ENCODE data around the gene TUBGCP6.

The TUBGCP6 gene

DNA sequence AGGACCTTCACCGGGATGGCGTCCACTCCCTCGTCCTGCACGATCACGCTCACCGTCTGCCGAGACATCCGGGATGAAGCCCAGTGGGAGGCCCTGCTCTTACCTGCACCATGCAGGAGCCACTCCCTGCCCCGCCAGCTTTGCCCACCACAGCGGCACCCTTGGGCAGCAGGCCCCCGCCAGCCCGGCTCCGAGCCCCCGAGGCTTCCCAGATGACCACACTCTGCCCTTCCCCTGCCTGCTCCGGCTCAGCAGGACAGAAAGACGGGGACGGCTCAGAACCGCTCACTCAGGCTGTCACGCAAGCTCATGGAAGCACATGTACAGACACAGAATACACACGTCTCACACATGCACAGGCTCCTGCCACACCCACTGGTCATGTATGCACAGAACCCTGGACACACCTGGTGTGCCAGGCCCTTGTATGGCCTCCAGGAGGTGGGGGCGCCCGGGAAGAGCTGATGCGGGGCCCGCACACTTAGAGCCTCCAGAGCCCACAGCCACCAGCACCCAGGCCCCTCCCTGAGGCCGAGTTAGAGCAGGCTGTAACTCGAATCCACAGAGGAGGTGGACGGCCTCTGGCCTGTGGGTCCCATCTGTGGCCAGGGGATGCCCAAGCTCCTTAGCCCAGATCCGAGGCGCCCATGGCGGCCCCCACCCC lies 34.3 kb upstream of the TUBGCP6 start:
- Histone ChIP-seq H3K4me1 (ENCODE audit: insufficient read depth, low read length, poor library complexity, severe bottlenecking) (no peaks in the 10 kb centered on the region), H3K4me2 (ENCODE audit: low read depth, low read length, poor library complexity, severe bottlenecking) (no peak overlapping the region), H3K36me3 (ENCODE audit: insufficient read depth, low read length) (no peaks in the 10 kb centered on the region; the same call in 1 of the 2 replicates), H2AFZ (ENCODE audit: low read length) (no peak overlapping the region), H3K9me2 (replicated peaks; ENCODE audit: low read depth, low read length) (no peaks in the 10 kb centered on the region), H3K9me3 (ENCODE audit: insufficient read depth, low read depth, low read length) (no peaks in the 10 kb centered on the region), H3K4me3 (ENCODE audit: low read length, poor library complexity, severe bottlenecking) (no peak overlapping the region), H4K20me1 (ENCODE audit: insufficient read depth, low read length, poor library complexity, severe bottlenecking) (no peaks in the 10 kb centered on the region), H3F3A (ENCODE audit: low read depth) (no peaks in the 10 kb centered on the region), H3K79me2 (ENCODE audit: insufficient read depth, low read length) (no peaks in the 10 kb centered on the region), H3K27me3 (ENCODE audit: insufficient read depth, low read length, poor library complexity, severe bottlenecking) (no peaks in the 10 kb centered on the region), H3K9ac (ENCODE audit: low read depth, low read length, poor library complexity, severe bottlenecking) (no peak overlapping the region)
- TF ChIP-seq, protein P1, sequence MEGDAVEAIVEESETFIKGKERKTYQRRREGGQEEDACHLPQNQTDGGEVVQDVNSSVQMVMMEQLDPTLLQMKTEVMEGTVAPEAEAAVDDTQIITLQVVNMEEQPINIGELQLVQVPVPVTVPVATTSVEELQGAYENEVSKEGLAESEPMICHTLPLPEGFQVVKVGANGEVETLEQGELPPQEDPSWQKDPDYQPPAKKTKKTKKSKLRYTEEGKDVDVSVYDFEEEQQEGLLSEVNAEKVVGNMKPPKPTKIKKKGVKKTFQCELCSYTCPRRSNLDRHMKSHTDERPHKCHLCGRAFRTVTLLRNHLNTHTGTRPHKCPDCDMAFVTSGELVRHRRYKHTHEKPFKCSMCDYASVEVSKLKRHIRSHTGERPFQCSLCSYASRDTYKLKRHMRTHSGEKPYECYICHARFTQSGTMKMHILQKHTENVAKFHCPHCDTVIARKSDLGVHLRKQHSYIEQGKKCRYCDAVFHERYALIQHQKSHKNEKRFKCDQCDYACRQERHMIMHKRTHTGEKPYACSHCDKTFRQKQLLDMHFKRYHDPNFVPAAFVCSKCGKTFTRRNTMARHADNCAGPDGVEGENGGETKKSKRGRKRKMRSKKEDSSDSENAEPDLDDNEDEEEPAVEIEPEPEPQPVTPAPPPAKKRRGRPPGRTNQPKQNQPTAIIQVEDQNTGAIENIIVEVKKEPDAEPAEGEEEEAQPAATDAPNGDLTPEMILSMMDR (conservative IDR thresholded peaks at IDR 0.05; ENCODE audit: low read length), result no peak
- no peak for TF ChIP-seq EZH2phosphoT487 (IDR thresholded peaks at IDR 0.05; ENCODE audit: borderline replicate concordance)

DNA sequence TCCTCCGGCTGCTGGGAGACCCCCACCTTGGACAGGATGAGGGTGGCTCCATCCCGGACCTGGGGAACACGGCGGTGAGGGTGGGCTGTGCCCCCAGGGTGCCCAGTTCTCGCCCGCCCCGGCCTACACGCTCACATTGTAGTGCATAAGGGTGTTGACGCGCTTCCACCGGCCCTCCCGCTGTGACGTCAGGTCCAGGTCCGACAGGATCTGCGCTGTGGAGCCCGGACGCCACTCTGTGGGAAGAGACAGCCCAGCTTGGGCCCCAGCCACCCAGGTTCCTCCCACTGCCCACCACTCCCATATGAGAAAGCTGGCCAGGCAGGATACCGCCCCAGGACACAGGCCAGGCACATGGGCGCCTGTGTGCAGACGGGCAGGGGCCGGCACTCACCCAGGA lies 33.6 kb upstream of the TUBGCP6 start:
- no peaks in the 10 kb centered on the region for H3K27me3 ChIP-seq (ENCODE audit: insufficient read depth, low read length, poor library complexity, severe bottlenecking)
- no peaks in the 10 kb centered on the region for H3F3A ChIP-seq (ENCODE audit: low read depth)
- no peaks in the 10 kb centered on the region; the same call in 1 of the 2 replicates for H3K36me3 ChIP-seq (ENCODE audit: insufficient read depth, low read length)
- TF ChIP-seq EZH2phosphoT487 (IDR thresholded peaks at IDR 0.05; ENCODE audit: borderline replicate concordance), result no peak
- TF ChIP-seq, protein P1 (conservative IDR thresholded peaks at IDR 0.05; ENCODE audit: low read length), result no peak
- H3K4me1 ChIP-seq (ENCODE audit: insufficient read depth, low read length, poor library complexity, severe bottlenecking), result no peaks in the 10 kb centered on the region
- H4K20me1 ChIP-seq (ENCODE audit: insufficient read depth, low read length, poor library complexity, severe bottlenecking), result no peaks in the 10 kb centered on the region
- no peak overlapping the region for H2AFZ ChIP-seq (ENCODE audit: low read length)
- H3K9ac ChIP-seq (ENCODE audit: low read depth, low read length, poor library complexity, severe bottlenecking), result no peak overlapping the region
- H3K4me2 ChIP-seq (ENCODE audit: low read depth, low read length, poor library complexity, severe bottlenecking), result no peak overlapping the region
- no peak overlapping the region for H3K4me3 ChIP-seq (ENCODE audit: low read length, poor library complexity, severe bottlenecking)
- H3K79me2 ChIP-seq (ENCODE audit: insufficient read depth, low read length), result no peaks in the 10 kb centered on the region
- H3K9me3 ChIP-seq (ENCODE audit: insufficient read depth, low read depth, low read length), result no peaks in the 10 kb centered on the region
- H3K9me2 ChIP-seq (replicated peaks; ENCODE audit: low read depth, low read length), result no peaks in the 10 kb centered on the region

DNA sequence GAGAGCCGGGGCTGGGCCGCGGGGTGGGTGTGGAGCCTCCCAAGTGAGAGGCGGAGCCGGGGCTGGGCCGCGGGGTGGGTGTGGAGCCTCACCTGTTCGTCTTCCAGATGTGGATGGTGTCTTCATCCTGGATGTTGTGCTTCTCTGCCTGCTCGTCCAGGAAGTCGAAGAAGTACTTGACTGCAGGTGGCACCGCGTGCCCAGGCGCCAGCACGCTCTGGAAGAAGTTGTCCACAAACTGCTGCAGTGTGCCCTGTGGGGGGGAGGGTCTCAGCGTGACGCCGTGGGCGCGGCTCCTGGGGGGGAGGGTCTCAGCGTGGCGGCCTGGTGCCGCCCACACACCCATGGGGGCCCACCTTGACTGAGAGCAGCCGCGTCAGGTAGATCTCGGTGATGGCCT lies 32.9 kb upstream of the TUBGCP6 start:
- TF ChIP-seq, protein P1 (conservative IDR thresholded peaks at IDR 0.05; ENCODE audit: low read length), result no peak
- no peak for TF ChIP-seq EZH2phosphoT487 (IDR thresholded peaks at IDR 0.05; ENCODE audit: borderline replicate concordance)
- Histone ChIP-seq H3K27me3 (ENCODE audit: insufficient read depth, low read length, poor library complexity, severe bottlenecking) (no peaks in the 10 kb centered on the region), H3K9me2 (replicated peaks; ENCODE audit: low read depth, low read length) (no peaks in the 10 kb centered on the region), H3K4me2 (ENCODE audit: low read depth, low read length, poor library complexity, severe bottlenecking) (no peak overlapping the region), H3K9me3 (ENCODE audit: insufficient read depth, low read depth, low read length) (no peaks in the 10 kb centered on the region), H3K4me1 (ENCODE audit: insufficient read depth, low read length, poor library complexity, severe bottlenecking) (no peaks in the 10 kb centered on the region), H3K79me2 (ENCODE audit: insufficient read depth, low read length) (no peaks in the 10 kb centered on the region), H4K20me1 (ENCODE audit: insufficient read depth, low read length, poor library complexity, severe bottlenecking) (no peaks in the 10 kb centered on the region), H3K36me3 (ENCODE audit: insufficient read depth, low read length) (no peaks in the 10 kb centered on the region; the same call in 1 of the 2 replicates), H2AFZ (ENCODE audit: low read length) (no peak overlapping the region), H3F3A (ENCODE audit: low read depth) (no peaks in the 10 kb centered on the region), H3K9ac (ENCODE audit: low read depth, low read length, poor library complexity, severe bottlenecking) (no peak overlapping the region), H3K4me3 (ENCODE audit: low read length, poor library complexity, severe bottlenecking) (no peak overlapping the region)
